ENCODE data around the gene ANO6.
A peak's percentile ranks its signal among the peaks of the same experiment; 100 is the strongest.

The ANO6 gene

DNA sequence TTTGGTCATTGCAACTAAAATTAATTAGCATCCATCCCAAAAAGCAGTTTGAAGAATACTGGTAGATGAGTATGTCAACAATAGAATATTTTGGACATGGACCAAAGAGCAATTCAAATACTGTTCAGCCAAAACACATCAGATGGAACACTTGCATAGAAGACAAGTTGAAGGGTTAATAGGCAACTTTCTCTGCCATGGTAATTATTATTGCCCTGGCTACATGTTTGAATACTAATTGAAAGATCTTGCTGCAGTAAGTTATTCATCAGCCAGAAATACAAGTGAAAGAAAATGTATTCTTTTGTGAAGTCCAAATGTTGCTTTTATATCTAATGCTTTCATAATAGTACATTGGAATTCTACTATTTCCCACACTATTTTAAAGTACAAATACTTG lies 10.1 kb downstream of the ANO6 start:
- TF ChIP-seq, protein P1, sequence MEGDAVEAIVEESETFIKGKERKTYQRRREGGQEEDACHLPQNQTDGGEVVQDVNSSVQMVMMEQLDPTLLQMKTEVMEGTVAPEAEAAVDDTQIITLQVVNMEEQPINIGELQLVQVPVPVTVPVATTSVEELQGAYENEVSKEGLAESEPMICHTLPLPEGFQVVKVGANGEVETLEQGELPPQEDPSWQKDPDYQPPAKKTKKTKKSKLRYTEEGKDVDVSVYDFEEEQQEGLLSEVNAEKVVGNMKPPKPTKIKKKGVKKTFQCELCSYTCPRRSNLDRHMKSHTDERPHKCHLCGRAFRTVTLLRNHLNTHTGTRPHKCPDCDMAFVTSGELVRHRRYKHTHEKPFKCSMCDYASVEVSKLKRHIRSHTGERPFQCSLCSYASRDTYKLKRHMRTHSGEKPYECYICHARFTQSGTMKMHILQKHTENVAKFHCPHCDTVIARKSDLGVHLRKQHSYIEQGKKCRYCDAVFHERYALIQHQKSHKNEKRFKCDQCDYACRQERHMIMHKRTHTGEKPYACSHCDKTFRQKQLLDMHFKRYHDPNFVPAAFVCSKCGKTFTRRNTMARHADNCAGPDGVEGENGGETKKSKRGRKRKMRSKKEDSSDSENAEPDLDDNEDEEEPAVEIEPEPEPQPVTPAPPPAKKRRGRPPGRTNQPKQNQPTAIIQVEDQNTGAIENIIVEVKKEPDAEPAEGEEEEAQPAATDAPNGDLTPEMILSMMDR (IDR thresholded peaks at IDR 0.05; ENCODE audit: low read depth, low read length, missing control alignments): no peak
- DNase-seq (ENCODE audit: low read depth): no peak
- no peak overlapping the region for H3K4me3 ChIP-seq (ENCODE audit: low read depth, low read length)

DNA sequence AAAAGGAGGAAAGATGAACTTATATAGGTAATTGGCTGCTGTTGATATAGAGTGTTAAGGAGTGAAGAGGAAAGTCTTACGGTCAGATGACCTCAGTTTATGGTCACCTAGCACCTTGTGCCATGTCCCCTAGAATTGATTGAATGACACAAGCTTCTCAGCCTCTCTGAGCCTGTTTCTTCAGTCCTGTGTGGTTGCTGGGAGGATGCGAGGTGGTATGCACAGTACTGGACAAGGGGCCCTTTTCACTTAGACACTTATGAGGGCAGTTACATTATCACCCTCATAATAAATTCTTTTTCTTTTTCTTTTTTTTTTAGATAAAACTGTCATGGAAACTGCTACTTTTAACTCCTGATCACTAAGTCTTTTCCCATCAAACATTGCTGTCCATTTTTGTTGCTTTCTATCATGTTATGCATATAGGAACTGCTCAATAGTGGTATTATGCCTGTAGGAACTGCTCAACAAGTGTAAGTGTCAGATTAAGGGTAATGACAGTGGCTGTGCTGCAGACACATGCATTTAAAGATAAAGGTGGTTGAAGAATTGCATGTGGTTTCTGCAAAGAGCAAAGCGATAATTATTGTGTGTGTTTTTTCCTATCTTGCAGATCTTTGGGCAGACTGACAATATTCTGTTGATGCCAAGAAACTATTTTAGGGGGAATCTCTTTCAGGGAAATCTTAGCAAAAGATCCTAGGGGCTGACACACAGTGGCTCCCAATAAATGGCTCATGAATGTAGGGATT lies 11.6 kb downstream of the ANO6 start:
- no peak for DNase-seq (ENCODE audit: low read depth)
- TF ChIP-seq, protein P1 (IDR thresholded peaks at IDR 0.05; ENCODE audit: low read depth, low read length, missing control alignments): no peak
- H3K4me3 ChIP-seq (ENCODE audit: low read depth, low read length): no peak overlapping the region

DNA sequence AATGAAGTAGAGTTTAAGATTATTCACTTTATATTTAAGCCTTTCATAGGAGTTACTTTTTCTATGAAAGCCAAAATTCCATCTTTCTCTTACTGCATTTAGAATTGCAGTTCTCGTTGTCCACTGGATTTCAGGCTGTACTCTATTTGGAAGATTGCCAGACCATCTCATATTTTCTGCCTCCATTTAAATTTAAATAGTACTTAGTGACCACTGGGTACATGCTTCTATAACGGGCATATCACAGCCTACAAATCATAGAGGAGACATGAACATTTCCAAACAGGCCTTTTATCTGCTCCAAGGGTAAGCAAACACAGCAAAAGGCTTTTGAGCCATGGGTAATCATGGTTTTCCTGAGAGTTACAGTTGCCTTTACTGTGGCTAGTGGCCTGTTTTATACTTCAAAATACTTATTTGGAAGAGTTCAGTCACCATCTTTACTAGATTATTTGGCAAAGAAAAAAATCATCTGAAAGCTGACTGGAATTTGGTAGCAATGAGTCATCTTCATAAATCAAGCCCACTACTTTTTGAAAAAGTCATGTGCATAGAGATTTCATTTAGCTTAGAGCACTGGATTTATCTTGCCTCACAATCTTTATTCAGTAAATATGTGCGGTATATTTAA lies 15.7 kb downstream of the ANO6 start:
- TF ChIP-seq, protein P1 (IDR thresholded peaks at IDR 0.05; ENCODE audit: low read depth, low read length, missing control alignments): no peak
- no peak for DNase-seq (ENCODE audit: low read depth)
- no peak overlapping the region for H3K4me3 ChIP-seq (ENCODE audit: low read depth, low read length)

DNA sequence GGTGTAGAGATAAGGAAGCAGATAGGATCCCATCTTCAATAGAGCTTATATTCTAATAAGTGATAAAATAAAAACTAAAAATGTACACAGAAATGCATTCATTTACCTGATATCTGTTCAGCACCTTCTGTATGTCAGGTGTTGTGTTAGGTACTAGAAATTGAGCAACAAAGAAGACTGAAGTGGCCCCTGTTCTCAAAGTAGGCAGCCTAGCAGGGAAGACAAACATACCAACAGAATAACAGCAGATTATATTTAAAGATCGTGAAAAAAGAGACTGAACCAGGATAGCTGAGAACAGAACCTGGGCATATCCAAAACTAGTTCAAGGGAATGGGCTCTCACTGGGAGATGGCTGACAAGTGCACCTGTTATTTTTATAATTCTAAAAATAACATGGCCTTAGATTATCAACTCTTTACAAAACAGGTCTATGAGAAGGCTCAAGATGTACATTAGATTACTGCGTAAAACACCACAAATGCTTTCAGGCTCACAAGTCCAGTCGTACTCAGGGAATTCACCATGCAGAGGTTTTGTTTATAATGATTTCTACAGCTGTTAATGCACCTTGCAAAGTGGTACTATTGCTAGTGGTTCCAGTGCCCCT lies 16.4 kb downstream of the ANO6 start:
- no peak for DNase-seq (ENCODE audit: low read depth)
- TF ChIP-seq, protein P1 (IDR thresholded peaks at IDR 0.05; ENCODE audit: low read depth, low read length, missing control alignments): no peak
- no peak overlapping the region for H3K4me3 ChIP-seq (ENCODE audit: low read depth, low read length)

DNA sequence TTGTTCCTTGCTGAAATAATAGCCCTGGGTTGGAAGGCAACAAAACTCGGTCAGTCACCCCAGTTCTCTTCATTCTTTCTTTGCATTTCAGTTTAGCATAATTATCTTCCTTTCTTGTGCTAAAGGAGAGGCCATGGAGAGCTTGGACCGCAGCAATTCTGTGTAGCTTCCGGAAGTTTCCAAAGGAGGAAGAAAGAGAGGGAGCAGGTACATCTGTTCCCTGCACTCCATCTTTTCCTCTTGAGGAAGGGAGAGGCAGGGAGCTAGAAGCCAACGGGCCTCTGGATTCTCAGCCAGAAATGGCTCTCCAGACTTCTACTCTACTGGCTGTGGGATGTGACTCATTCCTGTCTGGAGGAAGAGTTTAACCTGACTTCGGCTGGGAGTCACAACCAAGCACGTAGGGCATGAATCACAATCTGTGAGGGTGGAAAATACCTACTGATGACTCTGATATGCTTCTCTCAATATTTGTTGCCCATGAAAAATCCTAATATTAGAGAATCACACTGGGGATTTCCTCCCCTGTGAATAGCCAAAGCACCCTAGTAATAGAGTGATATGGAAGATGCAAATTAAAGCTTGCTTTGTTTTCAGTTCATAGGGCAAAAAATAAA lies 17.0 kb downstream of the ANO6 start:
- H3K4me3 ChIP-seq (ENCODE audit: low read depth, low read length): no peak overlapping the region
- TF ChIP-seq, protein P1 (IDR thresholded peaks at IDR 0.05; ENCODE audit: low read depth, low read length, missing control alignments): no peak
- DNase-seq (ENCODE audit: low read depth): no peak

DNA sequence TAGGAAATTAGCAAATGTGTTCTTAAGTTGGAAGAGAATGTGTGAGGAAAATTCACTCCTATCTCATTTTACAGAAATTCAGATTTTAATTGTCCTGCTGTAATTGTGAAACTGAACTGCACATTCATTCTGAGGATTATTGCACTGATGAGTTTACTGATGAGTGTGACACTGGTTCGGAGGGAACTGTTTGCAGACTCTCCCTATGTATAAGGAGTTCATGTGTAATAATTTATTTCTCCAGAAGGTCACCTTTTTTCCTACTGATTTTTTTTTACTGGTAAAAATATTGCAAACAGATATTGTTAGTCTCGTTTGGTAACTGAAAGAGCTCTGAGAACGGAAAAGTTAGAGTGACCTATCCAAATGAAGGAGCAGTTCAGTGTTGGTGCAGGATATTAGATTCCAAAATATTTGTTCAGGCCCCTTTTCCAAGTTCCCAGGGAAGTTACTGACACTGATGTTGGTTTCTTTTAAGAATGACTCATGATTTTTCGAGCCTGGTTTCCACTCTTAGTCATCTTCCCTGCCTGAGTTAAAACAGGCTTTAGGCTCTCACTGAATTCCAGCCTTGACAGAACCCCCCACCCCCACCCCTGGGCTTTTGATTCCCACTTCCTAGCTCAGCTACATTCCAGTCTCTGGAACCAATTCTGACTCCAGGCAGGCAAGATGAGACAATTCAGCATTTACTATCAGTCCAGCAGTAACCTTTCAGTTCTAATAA lies 18.4 kb downstream of the ANO6 start:
- DNase-seq (ENCODE audit: low read depth): no peak

More for the DNA sequence above, 18.4 kb downstream of the ANO6 start:
- TF ChIP-seq, protein P1 (IDR thresholded peaks at IDR 0.05; ENCODE audit: low read depth, low read length, missing control alignments): no peak
- peak overlapping the region; percentile 12; the same call in 1 of the 2 replicates for H3K4me3 ChIP-seq (ENCODE audit: low read depth, low read length)
